Suprapubic skin (tissue), 4 donors: ENCODE measurements around the gene KCTD1.

Experiments
- EP300 ChIP-seq: sonication (generic); formaldehyde crosslinking; IDR thresholded peaks from one replicate; pipeline ENCODE4 v1.6.1; 2017; ENCODE audit warnings: antibody characterized with exemption
- POLR2A ChIP-seq, 2 donors: fragments of 450-650 bp; IDR thresholded peaks; one replicate each; pipeline ENCODE4 v1.6.1; 2017; ENCODE audit warnings: antibody characterized with exemption in 2 of 2, mild to moderate bottlenecking in 2 of 2, moderate library complexity in 2 of 2
- POLR2AphosphoS5 ChIP-seq, 3 donors: sonication (generic); formaldehyde crosslinking; IDR thresholded peaks; one replicate each; pipeline ENCODE4 v1.6.1; 2017; ENCODE audit warnings: antibody characterized with exemption in 3 of 3
- TF ChIP-seq, protein P1 (sequence below), 2 donors: fragments of 200-600 bp in 1 of 2; fragments of 450-650 bp in 1 of 2; sonication (generic) in 1 of 2; IDR thresholded peaks; one replicate each; pipeline ENCODE4 v1.5.1; 2016 to 2019; ENCODE audit warnings: antibody characterized with exemption in 2 of 2, mild to moderate bottlenecking in 1 of 2, moderate library complexity in 1 of 2

DNA sequence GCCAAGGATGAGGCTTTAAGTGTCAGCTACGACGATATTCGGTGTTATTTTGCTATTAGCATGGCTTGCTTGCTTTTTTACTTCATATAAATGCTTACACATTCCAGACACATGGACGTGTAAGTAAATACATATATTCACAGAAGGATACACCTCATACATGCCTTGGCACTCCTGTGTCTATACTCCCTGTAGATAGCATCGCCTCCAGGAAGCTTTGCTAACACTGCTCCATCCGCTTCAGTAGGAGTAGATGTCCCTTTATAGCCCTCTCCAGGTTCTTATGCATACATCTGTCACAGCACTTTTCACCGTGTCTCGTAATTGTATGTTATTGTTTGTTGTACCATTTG is 27.5 kb upstream of the KCTD1 start:
- TF ChIP-seq POLR2A (IDR thresholded peaks at IDR 0.05) (no peak), POLR2AphosphoS5 (IDR thresholded peaks at IDR 0.05) (no peak), EP300 (no peak)
- TF ChIP-seq, protein P1, sequence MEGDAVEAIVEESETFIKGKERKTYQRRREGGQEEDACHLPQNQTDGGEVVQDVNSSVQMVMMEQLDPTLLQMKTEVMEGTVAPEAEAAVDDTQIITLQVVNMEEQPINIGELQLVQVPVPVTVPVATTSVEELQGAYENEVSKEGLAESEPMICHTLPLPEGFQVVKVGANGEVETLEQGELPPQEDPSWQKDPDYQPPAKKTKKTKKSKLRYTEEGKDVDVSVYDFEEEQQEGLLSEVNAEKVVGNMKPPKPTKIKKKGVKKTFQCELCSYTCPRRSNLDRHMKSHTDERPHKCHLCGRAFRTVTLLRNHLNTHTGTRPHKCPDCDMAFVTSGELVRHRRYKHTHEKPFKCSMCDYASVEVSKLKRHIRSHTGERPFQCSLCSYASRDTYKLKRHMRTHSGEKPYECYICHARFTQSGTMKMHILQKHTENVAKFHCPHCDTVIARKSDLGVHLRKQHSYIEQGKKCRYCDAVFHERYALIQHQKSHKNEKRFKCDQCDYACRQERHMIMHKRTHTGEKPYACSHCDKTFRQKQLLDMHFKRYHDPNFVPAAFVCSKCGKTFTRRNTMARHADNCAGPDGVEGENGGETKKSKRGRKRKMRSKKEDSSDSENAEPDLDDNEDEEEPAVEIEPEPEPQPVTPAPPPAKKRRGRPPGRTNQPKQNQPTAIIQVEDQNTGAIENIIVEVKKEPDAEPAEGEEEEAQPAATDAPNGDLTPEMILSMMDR (IDR thresholded peaks at IDR 0.05): no peak
